Lower leg skin (tissue), 4 donors: Measurements from ENCODE around the gene CASS4. TPM values are rescaled to one million over a fixed set of nuclear protein-coding genes. Genes with fewer than 3 reads are reported as not detected.
A peak's percentile ranks its signal among the peaks of the same experiment; 100 is the strongest.

Experiments
- DNase-seq, 2 donors: peaks; one replicate each; pipeline ENCODE4 v3.0.0-alpha.2; 2019; ENCODE audit warnings: low spot score in 2 of 2
- H3K4me3 ChIP-seq: fragments of 200-600 bp; sonication (generic); 2 replicates; pipeline ENCODE4 v1.5.1; 2017; ENCODE audit warnings: mild to moderate bottlenecking, low read depth; ENCODE audit not compliant: poor library complexity, severe bottlenecking
- POLR2A ChIP-seq, 2 donors: fragments of 450-650 bp; IDR thresholded peaks; one replicate each; pipeline ENCODE4 v1.6.1; 2016 to 2017; ENCODE audit warnings: antibody characterized with exemption in 2 of 2, mild to moderate bottlenecking in 1 of 2, moderate library complexity in 1 of 2
- WGBS, 2 donors: methylation state at CpG; one replicate each; pipeline ENCODE4 v1.1.5; 2018; 5-methylcytosine and 5-hydroxymethylcytosine counted together
- intact Hi-C: fragments of 100-400 bp; cut with DNase I; formaldehyde crosslinking; loops from one replicate; pipeline ENCODE4 v1.15.0; 2023; ENCODE audit warnings: low total_unique reads
- total RNA-seq, 4 donors: library from RNA; depleted of rRNA; stranded (reverse); fragments of >200 nt; gene quantifications; one replicate each; pipeline ENCODE4 v1.1.0, GENCODE V29; 2016
- TF ChIP-seq, protein P1 (sequence below), 3 donors: fragments of 450-650 bp; IDR thresholded peaks; one replicate each; pipeline ENCODE4 v1.5.1; 2016; ENCODE audit warnings: antibody characterized with exemption in 3 of 3, mild to moderate bottlenecking in 3 of 3, moderate library complexity in 2 of 3

Gene CASS4
- total RNA-seq, 4 donors from 2014 or later = 0.61 to 2.9 (median 1.4) TPM

DNA sequence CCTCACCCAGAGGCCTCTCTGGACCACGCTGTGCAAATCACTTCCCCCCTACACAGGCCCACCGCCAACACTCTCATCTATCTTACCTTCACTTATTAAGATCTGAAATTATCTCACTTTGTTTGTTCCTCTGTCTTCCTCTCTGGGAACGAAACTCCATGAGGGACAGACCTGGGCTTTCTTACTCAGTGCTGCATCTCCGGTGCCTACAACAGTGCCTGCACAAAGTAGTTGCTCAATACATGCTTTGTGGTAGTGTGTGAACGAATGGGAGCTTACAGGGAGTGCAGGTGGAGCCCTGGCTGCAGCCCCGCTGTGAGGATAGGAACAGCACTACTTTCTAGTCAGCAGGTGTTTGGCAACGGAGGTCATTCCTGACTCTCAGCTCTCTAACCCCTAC, 5.3 kb downstream of the CASS4 start:
- TF ChIP-seq POLR2A (IDR thresholded peaks at IDR 0.05) = no peak
- TF ChIP-seq, protein P1, sequence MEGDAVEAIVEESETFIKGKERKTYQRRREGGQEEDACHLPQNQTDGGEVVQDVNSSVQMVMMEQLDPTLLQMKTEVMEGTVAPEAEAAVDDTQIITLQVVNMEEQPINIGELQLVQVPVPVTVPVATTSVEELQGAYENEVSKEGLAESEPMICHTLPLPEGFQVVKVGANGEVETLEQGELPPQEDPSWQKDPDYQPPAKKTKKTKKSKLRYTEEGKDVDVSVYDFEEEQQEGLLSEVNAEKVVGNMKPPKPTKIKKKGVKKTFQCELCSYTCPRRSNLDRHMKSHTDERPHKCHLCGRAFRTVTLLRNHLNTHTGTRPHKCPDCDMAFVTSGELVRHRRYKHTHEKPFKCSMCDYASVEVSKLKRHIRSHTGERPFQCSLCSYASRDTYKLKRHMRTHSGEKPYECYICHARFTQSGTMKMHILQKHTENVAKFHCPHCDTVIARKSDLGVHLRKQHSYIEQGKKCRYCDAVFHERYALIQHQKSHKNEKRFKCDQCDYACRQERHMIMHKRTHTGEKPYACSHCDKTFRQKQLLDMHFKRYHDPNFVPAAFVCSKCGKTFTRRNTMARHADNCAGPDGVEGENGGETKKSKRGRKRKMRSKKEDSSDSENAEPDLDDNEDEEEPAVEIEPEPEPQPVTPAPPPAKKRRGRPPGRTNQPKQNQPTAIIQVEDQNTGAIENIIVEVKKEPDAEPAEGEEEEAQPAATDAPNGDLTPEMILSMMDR (IDR thresholded peaks at IDR 0.05) = no peak
- no peak overlapping the region for H3K4me3 ChIP-seq
- WGBS, 2 donors = 86 to 94% methylated on average over 7 of the region's 7 CpGs
- peak in 1 of 2 donors; percentile 36 for DNase-seq
- intact Hi-C loops = no loop called here

DNA sequence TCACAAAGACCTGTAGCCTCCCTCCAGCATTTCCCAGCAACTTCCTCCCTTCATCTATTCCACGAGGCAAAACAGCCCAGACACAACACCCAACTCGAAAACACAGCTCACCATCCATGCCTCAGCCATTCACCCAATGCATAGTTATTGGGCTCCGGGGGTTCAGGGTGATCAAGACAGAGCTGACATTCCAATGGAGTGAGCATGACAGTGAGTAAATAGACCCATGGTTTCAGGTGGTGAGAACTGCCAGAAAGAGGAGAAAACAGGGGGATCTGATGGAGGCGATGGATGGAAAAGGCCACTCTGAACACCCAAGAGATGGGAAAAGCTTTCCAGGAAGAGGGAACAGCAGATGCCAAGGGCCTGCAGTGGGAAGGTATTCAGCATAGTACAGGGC, 5.9 kb downstream of the CASS4 start:
- intact Hi-C loops = no loop called here
- WGBS, 2 donors = 76 to 83% methylated on average over 4 of the region's 4 CpGs
- TF ChIP-seq, protein P1 (IDR thresholded peaks at IDR 0.05) = no peak
- no peak for TF ChIP-seq POLR2A (IDR thresholded peaks at IDR 0.05)
- peak in 1 of 2 donors; percentile 12 for DNase-seq
- H3K4me3 ChIP-seq = no peak overlapping the region

DNA sequence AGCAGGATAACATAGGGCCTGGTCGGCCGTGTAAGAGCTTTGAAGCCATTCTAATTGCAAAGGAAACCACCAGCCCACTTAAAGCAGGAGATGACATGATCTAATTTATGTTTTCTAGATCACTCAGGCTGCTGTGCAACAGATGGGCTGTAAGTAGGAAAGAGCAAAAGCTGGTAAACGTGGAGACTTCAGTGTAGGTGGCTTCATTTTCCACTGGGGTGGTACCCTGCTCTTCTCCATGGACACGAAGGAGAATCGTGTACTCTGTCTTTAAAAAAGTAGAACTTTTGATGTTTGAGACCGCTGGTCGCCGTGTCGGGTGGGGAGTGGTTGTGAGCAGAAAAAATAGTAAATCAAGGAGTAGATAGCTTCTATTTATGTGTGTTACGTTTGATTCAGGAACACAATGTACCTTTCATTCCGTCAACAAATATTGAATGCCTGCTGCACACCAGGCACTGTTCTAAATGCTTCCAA, 6.4 kb downstream of the CASS4 start:
- no peak for TF ChIP-seq POLR2A (IDR thresholded peaks at IDR 0.05)
- TF ChIP-seq, protein P1 (IDR thresholded peaks at IDR 0.05) = no peak
- intact Hi-C loops = no loop called here
- WGBS, 2 donors = 63 to 64% methylated on average over 11 of the region's 11 CpGs
- no peak overlapping the region for H3K4me3 ChIP-seq
- DNase-seq = peak in 1 of 2 donors; percentile 77

DNA sequence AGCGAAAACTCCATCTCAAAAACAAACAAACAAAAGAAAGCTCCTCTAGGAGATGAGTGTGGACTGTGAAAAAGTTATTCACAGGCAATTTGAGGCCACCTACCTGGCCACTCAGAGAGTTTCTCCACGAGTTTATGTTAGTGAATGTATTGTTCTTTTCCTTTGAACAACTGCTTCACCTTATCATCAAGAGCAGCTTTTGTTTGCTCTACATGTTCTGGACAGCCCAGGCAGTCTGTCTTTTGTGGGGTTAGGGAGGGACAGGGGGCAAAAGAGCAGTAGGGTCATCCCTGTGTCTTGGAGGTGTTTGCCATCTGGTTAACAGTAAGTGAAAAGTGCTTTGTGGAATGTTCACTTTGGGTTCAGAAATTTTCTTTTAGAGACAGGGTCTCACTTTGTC, 8.0 kb downstream of the CASS4 start:
- intact Hi-C loops = no loop called here
- no peak for DNase-seq
- no peak overlapping the region for H3K4me3 ChIP-seq
- 91 to 93% methylated on average over 2 of the region's 2 CpGs for WGBS, 2 donors
- no peak for TF ChIP-seq POLR2A (IDR thresholded peaks at IDR 0.05)
- TF ChIP-seq, protein P1 (IDR thresholded peaks at IDR 0.05) = no peak

DNA sequence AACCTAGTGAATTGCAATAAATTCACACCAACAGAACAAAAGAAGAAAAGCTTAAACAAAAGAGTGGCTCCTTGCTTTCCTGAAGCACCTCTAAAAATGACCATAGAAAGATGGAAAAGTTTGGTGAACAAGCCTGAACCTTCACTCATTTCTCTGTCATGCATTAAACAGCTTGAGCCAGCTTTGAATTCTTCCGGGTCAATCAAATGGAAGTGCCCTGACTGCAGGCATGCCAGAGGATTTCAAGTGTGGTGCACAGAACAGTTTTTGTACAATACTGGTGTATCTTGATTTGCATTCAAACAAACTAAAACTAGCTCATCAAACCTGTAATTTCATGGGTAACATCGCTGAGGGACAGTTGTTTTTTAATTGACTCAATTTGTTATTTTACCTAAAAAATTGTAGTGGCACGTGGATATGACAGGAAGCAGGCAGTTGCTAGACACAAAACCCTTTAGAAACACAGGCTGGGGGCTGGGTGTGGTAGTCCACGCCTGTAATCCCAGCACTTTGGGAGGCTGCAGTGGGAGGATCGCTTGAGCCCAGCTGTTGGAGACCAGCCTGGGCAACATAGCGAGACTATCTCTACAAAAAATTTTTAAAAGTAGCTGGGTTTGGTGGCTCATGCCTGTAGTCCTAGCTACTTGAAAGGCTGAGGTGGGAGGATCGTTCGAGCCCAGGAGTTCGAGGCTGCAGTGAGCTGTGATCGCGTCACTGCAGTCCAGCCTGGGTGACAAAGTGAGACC, 9.1 kb downstream of the CASS4 start:
- intact Hi-C loops = no loop called here
- TF ChIP-seq, protein P1 (IDR thresholded peaks at IDR 0.05) = no peak
- no peak for TF ChIP-seq POLR2A (IDR thresholded peaks at IDR 0.05)
- DNase-seq = peak in 1 of 2 donors; percentile 56
- no peak overlapping the region for H3K4me3 ChIP-seq
- 78 to 79% methylated on average over 11 of the region's 11 CpGs for WGBS, 2 donors
